ENCODE measurements around the gene CTNNBL1. TPM values are rescaled to one million over a fixed set of nuclear protein-coding genes. Genes with fewer than 3 reads are reported as not detected.

Gene CTNNBL1
- total RNA-seq, 1 donor from 2014 or later = 58.0 TPM

- Mint-ChIP-seq H3K4me3 (ENCODE audit: unreplicated experiment) (no peak overlapping the region), H3K27ac (ENCODE audit: unreplicated experiment) (no peak overlapping the region), H3K27me3 (ENCODE audit: unreplicated experiment) (peaks cover 5% of the 10 kb centered on the region), H3K4me1 (ENCODE audit: low read depth, unreplicated experiment) (peaks cover 22% of the 10 kb centered on the region), H3K9me3 (ENCODE audit: unreplicated experiment) (peaks cover 3% of the 10 kb centered on the region), H3K36me3 (ENCODE audit: unreplicated experiment) (peaks cover 4% of the 10 kb centered on the region)
- no peak for TF ChIP-seq CTCF (IDR thresholded peaks at IDR 0.05; ENCODE audit: partially characterized antibody, unreplicated experiment)
- DNase-seq = no peak
These were observed 154.9 kb downstream of the CTNNBL1 start for GRCh38 chr20:37848706-37849105.

GRCh38 chr20:37849156-37849555 lies 155.3 kb downstream of the CTNNBL1 start:
- TF ChIP-seq CTCF (IDR thresholded peaks at IDR 0.05; ENCODE audit: partially characterized antibody, unreplicated experiment) = no peak
- DNase-seq = no peak
- peaks cover 22% of the 10 kb centered on the region for H3K4me1 Mint-ChIP-seq (ENCODE audit: low read depth, unreplicated experiment)
- peaks cover 5% of the 10 kb centered on the region for H3K27me3 Mint-ChIP-seq (ENCODE audit: unreplicated experiment)
- H3K36me3 Mint-ChIP-seq (ENCODE audit: unreplicated experiment) = peaks cover 4% of the 10 kb centered on the region
- H3K4me3 Mint-ChIP-seq (ENCODE audit: unreplicated experiment) = no peak overlapping the region
- peaks cover 3% of the 10 kb centered on the region for H3K9me3 Mint-ChIP-seq (ENCODE audit: unreplicated experiment)
- no peak overlapping the region for H3K27ac Mint-ChIP-seq (ENCODE audit: unreplicated experiment)

GRCh38 chr20:37849566-37849965 lies 155.7 kb downstream of the CTNNBL1 start:
- no peak overlapping the region for H3K4me3 Mint-ChIP-seq (ENCODE audit: unreplicated experiment)
- peaks cover 3% of the 10 kb centered on the region for H3K9me3 Mint-ChIP-seq (ENCODE audit: unreplicated experiment)
- H3K27ac Mint-ChIP-seq (ENCODE audit: unreplicated experiment) = no peak overlapping the region
- H3K36me3 Mint-ChIP-seq (ENCODE audit: unreplicated experiment) = peaks cover 4% of the 10 kb centered on the region
- peaks cover 5% of the 10 kb centered on the region for H3K27me3 Mint-ChIP-seq (ENCODE audit: unreplicated experiment)
- no peak for DNase-seq
- no peak for TF ChIP-seq CTCF (IDR thresholded peaks at IDR 0.05; ENCODE audit: partially characterized antibody, unreplicated experiment)
- H3K4me1 Mint-ChIP-seq (ENCODE audit: low read depth, unreplicated experiment) = peaks cover 22% of the 10 kb centered on the region

GRCh38 chr20:37850036-37850592 lies 156.3 kb downstream of the CTNNBL1 start:
- Mint-ChIP-seq H3K4me1 (ENCODE audit: low read depth, unreplicated experiment) (peaks cover 22% of the 10 kb centered on the region), H3K27ac (ENCODE audit: unreplicated experiment) (no peak overlapping the region), H3K27me3 (ENCODE audit: unreplicated experiment) (peaks cover 4% of the 10 kb centered on the region), H3K36me3 (ENCODE audit: unreplicated experiment) (peaks cover 4% of the 10 kb centered on the region), H3K4me3 (ENCODE audit: unreplicated experiment) (no peak overlapping the region), H3K9me3 (ENCODE audit: unreplicated experiment) (peaks cover 3% of the 10 kb centered on the region)
- no peak for TF ChIP-seq CTCF (IDR thresholded peaks at IDR 0.05; ENCODE audit: partially characterized antibody, unreplicated experiment)
- DNase-seq = no peak

- peaks cover 21% of the 10 kb centered on the region for H3K4me1 Mint-ChIP-seq (ENCODE audit: low read depth, unreplicated experiment)
- H3K9me3 Mint-ChIP-seq (ENCODE audit: unreplicated experiment) = peaks cover 3% of the 10 kb centered on the region
- H3K27me3 Mint-ChIP-seq (ENCODE audit: unreplicated experiment) = peaks cover 4% of the 10 kb centered on the region
- no peak for DNase-seq
- peaks cover 4% of the 10 kb centered on the region for H3K36me3 Mint-ChIP-seq (ENCODE audit: unreplicated experiment)
- no peak overlapping the region for H3K27ac Mint-ChIP-seq (ENCODE audit: unreplicated experiment)
- H3K4me3 Mint-ChIP-seq (ENCODE audit: unreplicated experiment) = no peak overlapping the region
- no peak for TF ChIP-seq CTCF (IDR thresholded peaks at IDR 0.05; ENCODE audit: partially characterized antibody, unreplicated experiment)
These were observed 157.0 kb downstream of the CTNNBL1 start for GRCh38 chr20:37850724-37851355.

All from glutamatergic neuron (in vitro differentiated cells).